ENCODE data around the gene PLA2G4B. TPM values are rescaled to one million over a fixed set of nuclear protein-coding genes. Genes with fewer than 3 reads are reported as not detected.

PLA2G4B gene
- total RNA-seq, 5 donors from 2014 or later (not counting 1 experiment from before 2014, with no cell fraction given): 32.0 to 55.8 (median 44.9) TPM

GRCh38 chr15:41874736-41875135 is 36.1 kb downstream of the PLA2G4B start:
- Histone ChIP-seq H3K36me3 (ENCODE audit: control insufficient read depth in 2 of 2, extremely low read depth in 1 of 2, insufficient read depth in 1 of 2, low read length in 1 of 2) (no peaks in the 10 kb centered on the region), H3K4me3 (ENCODE audit: control insufficient read depth in 1 of 2, extremely low read depth in 1 of 2, low read length in 1 of 2) (no peak overlapping the region), H3K4me1 (ENCODE audit: control insufficient read depth in 1 of 2, extremely low read depth in 1 of 2, insufficient read depth in 2 of 2, low read length in 2 of 2) (peaks cover 7 to 15% of the 10 kb centered on the region in 2 experiments), H3K27me3 (replicated peaks in 1 of 2; ENCODE audit: control insufficient read depth in 2 of 2, extremely low read depth in 1 of 2, insufficient read depth in 2 of 2, low read length in 1 of 2) (peaks cover 0 to 14% of the 10 kb centered on the region in 2 experiments), H3K9me3 (no peaks in the 10 kb centered on the region), H3K27ac (ENCODE audit: low read length) (no peak overlapping the region)
- ChIA-PET POLR2A (no interaction called here), CTCF (interaction anchor here in 1 of 2 donors (0.6 kb wide), 1 partner anchor 50 kb away, joined by 3 read pairs; no protein-coding TSS in a partner anchor)
- H3K4me3 Mint-ChIP-seq: no peak overlapping the region
- H3K9me3 Mint-ChIP-seq: no peaks in the 10 kb centered on the region
- WGBS (ENCODE audit: insufficient coverage): 92% methylated on average over 10 of the region's 12 CpGs
- peaks cover 10 to 14% (median 11%) of the 10 kb centered on the region in 3 donors for H3K4me1 Mint-ChIP-seq
- ATAC-seq (replicated peaks in 1 of 4): no peak
- DNase-seq: no peak
- no peak overlapping the region for H3K27ac Mint-ChIP-seq
- no peaks in the 10 kb centered on the region for H3K36me3 Mint-ChIP-seq
- H3K27me3 Mint-ChIP-seq: peaks cover 0 to 3% of the 10 kb centered on the region in 2 donors

DNA sequence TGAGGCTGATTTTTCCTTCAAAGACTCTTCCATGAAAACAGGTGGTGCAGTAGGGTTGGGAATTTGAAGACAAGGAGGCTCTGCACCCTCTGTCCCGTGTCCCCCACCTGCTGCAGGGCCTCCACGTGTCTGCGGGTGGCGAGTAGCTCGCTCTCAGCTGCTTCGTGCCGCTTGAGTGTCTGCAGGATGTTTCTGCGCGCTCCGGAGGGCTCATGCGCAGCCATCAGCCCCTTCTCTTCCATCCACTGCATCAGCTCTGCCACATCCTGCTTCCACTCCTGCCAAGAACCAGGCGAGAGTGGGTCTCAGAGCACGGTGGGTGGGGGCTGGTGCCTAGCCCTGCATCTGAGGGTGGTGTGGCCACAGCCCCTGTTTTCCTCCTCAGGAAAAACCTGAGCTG is 37.4 kb downstream of the PLA2G4B start:
- H3K4me3 ChIP-seq (ENCODE audit: control insufficient read depth in 1 of 2, extremely low read depth in 1 of 2, low read length in 1 of 2): no peak overlapping the region
- Mint-ChIP-seq H3K4me3 (no peak overlapping the region), H3K27ac (no peak overlapping the region), H3K4me1 (peaks cover 4 to 12% (median 4%) of the 10 kb centered on the region in 3 donors), H3K36me3 (no peaks in the 10 kb centered on the region), H3K9me3 (no peaks in the 10 kb centered on the region), H3K27me3 (peaks cover 5 to 8% of the 10 kb centered on the region in 2 donors)
- ATAC-seq (replicated peaks in 1 of 4) (peak in 1 of 4 experiments; percentile 18), DNase-seq (no peak)
- no peak overlapping the region for H3K27ac ChIP-seq (ENCODE audit: low read length)
- peaks cover 0 to 23% of the 10 kb centered on the region in 2 experiments for H3K27me3 ChIP-seq (replicated peaks in 1 of 2; ENCODE audit: control insufficient read depth in 2 of 2, extremely low read depth in 1 of 2, insufficient read depth in 2 of 2, low read length in 1 of 2)
- ChIA-PET CTCF (no interaction called here), POLR2A (interaction anchor here in 1 of 2 donors (0.5 kb wide), 1 partner anchor 99 kb away, joined by 3 read pairs; no protein-coding TSS in a partner anchor)
- no peaks in the 10 kb centered on the region for H3K9me3 ChIP-seq
- H3K4me1 ChIP-seq (ENCODE audit: control insufficient read depth in 1 of 2, extremely low read depth in 1 of 2, insufficient read depth in 2 of 2, low read length in 2 of 2): peaks cover 1 to 3% of the 10 kb centered on the region in 2 experiments
- H3K36me3 ChIP-seq (ENCODE audit: control insufficient read depth in 2 of 2, extremely low read depth in 1 of 2, insufficient read depth in 1 of 2, low read length in 1 of 2): no peaks in the 10 kb centered on the region
- WGBS (ENCODE audit: insufficient coverage): 77% methylated on average over 9 of the region's 13 CpGs

DNA sequence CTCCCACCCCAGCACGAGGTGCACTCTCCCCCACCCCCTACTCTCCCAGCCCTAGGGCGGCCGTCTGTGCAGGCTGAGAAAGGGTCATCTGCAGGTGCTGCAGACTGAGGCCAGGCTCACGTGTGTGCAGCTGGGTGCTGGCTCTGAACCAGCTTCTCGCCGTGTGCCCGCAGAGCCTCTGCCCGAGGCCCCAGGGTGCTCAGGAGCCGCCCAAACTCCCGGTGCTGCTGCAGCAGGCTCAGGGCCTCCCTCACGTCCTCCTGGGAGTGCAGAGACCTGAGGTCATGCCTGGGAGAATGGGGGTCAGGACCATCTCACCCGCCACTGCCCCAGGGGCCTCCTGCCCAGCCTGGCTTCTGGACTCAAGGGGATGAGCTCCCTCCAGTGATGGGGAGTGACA is 38.0 kb downstream of the PLA2G4B start:
- no peaks in the 10 kb centered on the region for H3K36me3 ChIP-seq (ENCODE audit: control insufficient read depth in 2 of 2, extremely low read depth in 1 of 2, insufficient read depth in 1 of 2, low read length in 1 of 2)
- no peak for ATAC-seq (replicated peaks in 1 of 4)
- no peaks in the 10 kb centered on the region for H3K9me3 ChIP-seq
- DNase-seq: no peak
- H3K4me3 ChIP-seq (ENCODE audit: control insufficient read depth in 1 of 2, extremely low read depth in 1 of 2, low read length in 1 of 2): no peak overlapping the region
- CTCF ChIA-PET: no interaction called here
- Mint-ChIP-seq H3K27ac (no peak overlapping the region), H3K9me3 (no peaks in the 10 kb centered on the region), H3K36me3 (no peaks in the 10 kb centered on the region), H3K4me1 (peaks cover 5 to 15% (median 6%) of the 10 kb centered on the region in 3 donors), H3K4me3 (no peak overlapping the region), H3K27me3 (peaks cover 10 to 15% of the 10 kb centered on the region in 2 donors)
- peaks cover 0 to 7% of the 10 kb centered on the region in 2 experiments for H3K4me1 ChIP-seq (ENCODE audit: control insufficient read depth in 1 of 2, extremely low read depth in 1 of 2, insufficient read depth in 2 of 2, low read length in 2 of 2)
- H3K27me3 ChIP-seq (replicated peaks in 1 of 2; ENCODE audit: control insufficient read depth in 2 of 2, extremely low read depth in 1 of 2, insufficient read depth in 2 of 2, low read length in 1 of 2): peaks cover 0 to 30% of the 10 kb centered on the region in 2 experiments
- no peak overlapping the region for H3K27ac ChIP-seq (ENCODE audit: low read length)
- POLR2A ChIA-PET: interaction anchor here in 1 of 2 donors (0.5 kb wide), 1 partner anchor 114 kb away, joined by 5 read pairs; no protein-coding TSS in a partner anchor
- WGBS (ENCODE audit: insufficient coverage): 77% methylated on average over 12 of the region's 12 CpGs

- no peak overlapping the region for H3K4me3 ChIP-seq (ENCODE audit: control insufficient read depth in 1 of 2, extremely low read depth in 1 of 2, low read length in 1 of 2)
- ChIA-PET CTCF (no interaction called here), POLR2A (no interaction called here)
- H3K4me1 ChIP-seq (ENCODE audit: control insufficient read depth in 1 of 2, extremely low read depth in 1 of 2, insufficient read depth in 2 of 2, low read length in 2 of 2): peaks cover 0 to 12% of the 10 kb centered on the region in 2 experiments
- Mint-ChIP-seq H3K27me3 (peaks cover 10 to 15% of the 10 kb centered on the region in 2 donors), H3K4me1 (peaks cover 5 to 15% (median 10%) of the 10 kb centered on the region in 3 donors), H3K27ac (no peak overlapping the region), H3K4me3 (no peak overlapping the region), H3K36me3 (no peaks in the 10 kb centered on the region), H3K9me3 (no peaks in the 10 kb centered on the region)
- H3K9me3 ChIP-seq: no peaks in the 10 kb centered on the region
- ATAC-seq (replicated peaks in 1 of 4): no peak
- 82% methylated on average over 13 of the region's 13 CpGs for WGBS (ENCODE audit: insufficient coverage)
- no peak overlapping the region for H3K27ac ChIP-seq (ENCODE audit: low read length)
- no peak for DNase-seq
- no peaks in the 10 kb centered on the region for H3K36me3 ChIP-seq (ENCODE audit: control insufficient read depth in 2 of 2, extremely low read depth in 1 of 2, insufficient read depth in 1 of 2, low read length in 1 of 2)
- peaks cover 0 to 36% of the 10 kb centered on the region in 2 experiments for H3K27me3 ChIP-seq (replicated peaks in 1 of 2; ENCODE audit: control insufficient read depth in 2 of 2, extremely low read depth in 1 of 2, insufficient read depth in 2 of 2, low read length in 1 of 2)
Observed at GRCh38 chr15:41877631-41878354, 39.1 kb downstream of the PLA2G4B start.

DNA sequence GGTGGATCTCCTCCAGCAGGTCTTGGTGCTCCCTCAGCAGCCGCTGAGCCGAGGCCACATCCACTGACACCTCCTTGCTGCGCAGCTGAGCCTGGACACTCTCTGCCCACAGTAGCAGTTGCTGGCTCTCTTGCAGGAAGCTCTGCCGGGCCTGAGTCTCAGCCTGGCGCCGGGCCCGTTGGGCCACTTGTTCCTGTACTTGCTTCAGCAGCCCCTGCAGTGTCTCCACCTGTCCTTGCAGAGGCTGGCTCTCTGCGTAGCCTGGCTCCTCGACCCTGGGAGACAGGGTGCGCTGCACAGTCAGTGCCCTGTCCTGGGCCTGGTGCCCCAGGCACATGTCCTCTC is 39.7 kb downstream of the PLA2G4B start:
- Histone ChIP-seq H3K4me3 (ENCODE audit: control insufficient read depth in 1 of 2, extremely low read depth in 1 of 2, low read length in 1 of 2) (no peak overlapping the region), H3K4me1 (ENCODE audit: control insufficient read depth in 1 of 2, extremely low read depth in 1 of 2, insufficient read depth in 2 of 2, low read length in 2 of 2) (peaks cover 2 to 12% of the 10 kb centered on the region in 2 experiments), H3K27me3 (replicated peaks in 1 of 2; ENCODE audit: control insufficient read depth in 2 of 2, extremely low read depth in 1 of 2, insufficient read depth in 2 of 2, low read length in 1 of 2) (peaks cover 0 to 39% of the 10 kb centered on the region in 2 experiments), H3K27ac (ENCODE audit: low read length) (no peak overlapping the region), H3K9me3 (no peaks in the 10 kb centered on the region), H3K36me3 (ENCODE audit: control insufficient read depth in 2 of 2, extremely low read depth in 1 of 2, insufficient read depth in 1 of 2, low read length in 1 of 2) (no peaks in the 10 kb centered on the region)
- WGBS (ENCODE audit: insufficient coverage): 93% methylated on average over 9 of the region's 10 CpGs
- Mint-ChIP-seq H3K36me3 (no peaks in the 10 kb centered on the region), H3K4me3 (no peak overlapping the region), H3K27ac (no peak overlapping the region), H3K9me3 (no peaks in the 10 kb centered on the region), H3K27me3 (peaks cover 10 to 15% of the 10 kb centered on the region in 2 donors), H3K4me1 (peaks cover 6 to 15% (median 10%) of the 10 kb centered on the region in 3 donors)
- ATAC-seq (replicated peaks in 1 of 4): no peak
- CTCF ChIA-PET: no interaction called here
- no peak for DNase-seq
- POLR2A ChIA-PET: no interaction called here

DNA sequence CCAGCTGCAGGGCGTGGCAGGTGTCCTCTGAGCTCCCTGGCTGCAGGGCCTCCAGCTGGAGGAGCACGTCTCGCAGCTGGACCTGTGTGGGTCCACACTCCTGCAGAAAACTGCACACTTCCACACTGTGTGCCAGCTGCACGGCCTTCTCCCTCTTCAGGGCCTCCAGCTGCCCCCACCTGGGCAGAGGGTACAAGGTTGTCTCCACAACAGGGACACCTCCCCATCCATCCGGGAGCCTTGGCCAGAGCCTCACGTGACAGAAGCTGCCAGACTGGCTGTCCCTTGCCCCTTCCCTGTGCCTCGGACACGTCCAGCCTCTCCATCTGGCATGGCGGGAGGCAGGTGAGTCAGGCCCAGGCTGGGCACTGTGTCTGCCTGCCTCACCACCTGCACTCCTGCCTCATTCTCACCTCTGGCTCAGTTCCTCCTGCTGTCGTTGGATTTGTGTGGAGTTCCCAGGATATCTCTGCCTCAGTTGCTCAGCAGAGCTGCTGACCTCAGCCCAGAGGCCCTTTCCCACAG is 40.7 kb downstream of the PLA2G4B start:
- Mint-ChIP-seq H3K4me3 (no peak overlapping the region), H3K4me1 (peaks cover 6 to 11% (median 10%) of the 10 kb centered on the region in 3 donors), H3K27ac (no peak overlapping the region), H3K27me3 (peaks cover 10 to 15% of the 10 kb centered on the region in 2 donors), H3K9me3 (no peaks in the 10 kb centered on the region), H3K36me3 (no peaks in the 10 kb centered on the region)
- Histone ChIP-seq H3K27me3 (replicated peaks in 1 of 2; ENCODE audit: control insufficient read depth in 2 of 2, extremely low read depth in 1 of 2, insufficient read depth in 2 of 2, low read length in 1 of 2) (peaks cover 0 to 39% of the 10 kb centered on the region in 2 experiments), H3K9me3 (no peaks in the 10 kb centered on the region), H3K4me3 (ENCODE audit: control insufficient read depth in 1 of 2, extremely low read depth in 1 of 2, low read length in 1 of 2) (no peak overlapping the region), H3K36me3 (ENCODE audit: control insufficient read depth in 2 of 2, extremely low read depth in 1 of 2, insufficient read depth in 1 of 2, low read length in 1 of 2) (no peaks in the 10 kb centered on the region), H3K27ac (ENCODE audit: low read length) (no peak overlapping the region), H3K4me1 (ENCODE audit: control insufficient read depth in 1 of 2, extremely low read depth in 1 of 2, insufficient read depth in 2 of 2, low read length in 2 of 2) (peaks cover 2 to 12% of the 10 kb centered on the region in 2 experiments)
- WGBS (ENCODE audit: insufficient coverage): 88% methylated on average over 9 of the region's 10 CpGs
- POLR2A ChIA-PET: no interaction called here
- CTCF ChIA-PET: no interaction called here
- ATAC-seq (replicated peaks in 1 of 4) (no peak), DNase-seq (no peak)

Data from T-cell (primary cell).